OCI-LY3 (cell line): ENCODE results near the gene SPATA2.

Experiments
- EZH2phosphoT487 ChIP-seq: fragments of 200-600 bp; shearing (Covaris generic); IDR thresholded peaks from 2 replicates; pipeline ENCODE4 v1.6.1; 2018; ENCODE audit warnings: antibody characterized with exemption, mixed run types, low read depth
- TF ChIP-seq, protein P1 (sequence below): fragments of 200-600, 300-600 bp; sonication (generic); IDR thresholded peaks from 2 replicates; pipeline ENCODE4 v1.5.1; 2014; ENCODE audit warnings: antibody characterized with exemption, low read length, low read depth

DNA sequence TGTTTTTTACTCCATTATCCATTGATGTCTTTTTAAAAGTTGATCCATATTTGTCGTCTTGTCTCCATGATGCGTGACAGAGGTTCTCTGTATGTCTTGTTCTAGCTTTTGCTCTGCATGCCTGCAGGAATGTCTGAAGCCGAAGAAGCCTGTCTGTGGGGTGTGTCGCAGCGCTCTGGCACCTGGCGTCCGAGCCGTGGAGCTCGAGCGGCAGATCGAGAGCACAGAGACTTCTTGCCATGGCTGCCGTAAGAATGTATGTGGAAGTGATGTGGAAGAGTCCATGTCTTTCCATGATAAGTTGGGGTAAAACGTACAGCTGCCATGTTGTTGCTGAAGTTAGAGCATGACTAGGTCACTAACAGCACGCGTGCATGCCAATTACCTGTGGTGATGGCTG, 26.1 kb upstream of the SPATA2 start:
- TF ChIP-seq, protein P1, sequence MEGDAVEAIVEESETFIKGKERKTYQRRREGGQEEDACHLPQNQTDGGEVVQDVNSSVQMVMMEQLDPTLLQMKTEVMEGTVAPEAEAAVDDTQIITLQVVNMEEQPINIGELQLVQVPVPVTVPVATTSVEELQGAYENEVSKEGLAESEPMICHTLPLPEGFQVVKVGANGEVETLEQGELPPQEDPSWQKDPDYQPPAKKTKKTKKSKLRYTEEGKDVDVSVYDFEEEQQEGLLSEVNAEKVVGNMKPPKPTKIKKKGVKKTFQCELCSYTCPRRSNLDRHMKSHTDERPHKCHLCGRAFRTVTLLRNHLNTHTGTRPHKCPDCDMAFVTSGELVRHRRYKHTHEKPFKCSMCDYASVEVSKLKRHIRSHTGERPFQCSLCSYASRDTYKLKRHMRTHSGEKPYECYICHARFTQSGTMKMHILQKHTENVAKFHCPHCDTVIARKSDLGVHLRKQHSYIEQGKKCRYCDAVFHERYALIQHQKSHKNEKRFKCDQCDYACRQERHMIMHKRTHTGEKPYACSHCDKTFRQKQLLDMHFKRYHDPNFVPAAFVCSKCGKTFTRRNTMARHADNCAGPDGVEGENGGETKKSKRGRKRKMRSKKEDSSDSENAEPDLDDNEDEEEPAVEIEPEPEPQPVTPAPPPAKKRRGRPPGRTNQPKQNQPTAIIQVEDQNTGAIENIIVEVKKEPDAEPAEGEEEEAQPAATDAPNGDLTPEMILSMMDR = no peak
- no peak for TF ChIP-seq EZH2phosphoT487
